GM19468 (cell line): Measurements from ENCODE around the gene RAD23A.
"Not testable (repeated sequence)": the region's sequence is repeated elsewhere in the genome, so short reads cannot be mapped to it uniquely, and the experiment has no call there.

ENCODE experiments used
- ATAC-seq: cut with Tn5 transposase; IDR thresholded peaks from one replicate; pipeline ENCODE4 v1.9.1; 2021; ENCODE audit warnings: mild to moderate bottlenecking, moderate library complexity, moderate number of reproducible peaks; ENCODE audit not compliant: unreplicated experiment; ENCODE audit errors: extremely low read depth

RAD23A gene

DNA sequence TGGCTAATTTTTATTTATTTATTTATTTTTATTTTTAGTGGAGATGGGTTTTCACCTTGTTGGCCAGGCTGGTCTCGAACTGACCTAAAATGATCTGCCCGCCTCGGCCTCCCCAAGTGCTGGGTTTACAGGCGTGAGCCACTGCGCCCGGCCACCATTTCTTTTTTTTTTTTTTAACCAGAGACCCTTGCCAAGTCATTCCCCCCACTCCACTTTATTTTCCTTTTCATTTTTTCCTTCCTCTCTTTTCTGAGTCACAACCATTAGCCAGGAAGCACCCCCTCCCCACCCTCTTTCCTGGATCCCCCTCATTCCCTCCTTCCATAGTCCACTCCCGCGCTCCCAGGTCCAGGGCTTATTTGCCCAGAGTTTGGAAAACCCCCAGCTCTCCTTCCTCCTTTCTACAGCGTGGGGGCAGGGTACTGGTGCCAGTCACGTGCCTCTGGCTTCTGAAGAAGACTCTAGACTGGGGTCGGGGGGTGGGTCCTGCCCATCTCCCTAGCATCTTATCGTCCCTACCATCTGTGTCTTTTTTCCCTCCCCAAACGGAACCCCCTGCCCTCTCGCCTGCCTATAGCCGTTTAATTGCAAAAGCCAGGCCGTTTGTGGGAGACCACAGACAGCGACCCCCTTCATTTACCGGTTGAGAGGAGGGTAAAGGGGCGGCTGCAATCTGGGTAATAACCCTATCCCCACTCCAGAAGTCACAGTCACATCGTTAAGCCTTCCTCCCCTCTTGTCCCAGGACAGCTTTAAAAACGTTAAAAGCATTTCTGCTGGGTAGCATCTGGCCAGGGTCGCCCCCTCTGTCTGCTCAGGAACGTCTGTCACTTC, 8.4 kb upstream of the RAD23A start:
- no peak for ATAC-seq

DNA sequence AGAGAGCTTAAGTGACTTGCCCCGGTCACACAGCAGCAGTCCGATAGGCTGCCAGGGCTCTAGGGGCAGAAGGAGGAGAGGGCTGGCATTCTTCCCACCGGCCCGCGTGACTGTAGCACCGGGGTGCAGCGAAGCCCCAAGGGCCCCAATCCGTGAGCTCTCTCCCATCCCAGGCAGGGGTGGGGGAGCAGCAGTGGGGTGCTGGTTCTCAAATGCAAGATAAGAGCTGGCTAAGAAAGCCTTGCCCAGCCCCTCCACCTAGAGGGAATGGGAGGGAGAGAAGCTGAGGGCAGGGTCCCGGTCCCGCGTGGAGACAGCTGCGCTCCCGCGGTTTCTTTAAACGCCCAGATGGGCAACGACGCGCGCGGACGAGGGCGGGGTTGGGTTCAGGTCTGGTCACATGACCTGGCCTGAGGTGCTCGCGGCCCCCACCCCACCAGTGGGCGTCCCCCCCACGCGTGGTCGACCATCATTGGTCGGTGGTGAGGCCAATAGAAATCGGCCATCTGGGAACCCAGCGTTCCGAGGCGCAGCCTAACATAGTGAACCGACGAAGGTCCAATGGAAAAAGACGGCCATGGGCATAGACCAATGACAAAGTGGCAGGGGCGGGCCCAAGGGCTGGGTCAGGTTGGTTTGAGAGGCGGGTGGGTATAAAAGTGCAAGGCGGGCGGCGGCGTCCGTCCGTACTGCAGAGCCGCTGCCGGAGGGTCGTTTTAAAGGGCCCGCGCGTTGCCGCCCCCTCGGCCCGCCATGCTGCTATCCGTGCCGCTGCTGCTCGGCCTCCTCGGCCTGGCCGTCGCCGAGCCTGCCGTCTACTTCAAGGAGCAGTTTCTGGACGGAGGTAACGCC, 7.5 kb upstream of the RAD23A start, which contains the start of gene CALR:
TSS of gene CALR (plus strand) at position 683 of the 852 bp plus-strand sequence. CDS start at position 754, 71 bp downstream.
- peak; percentile 72 for ATAC-seq

DNA sequence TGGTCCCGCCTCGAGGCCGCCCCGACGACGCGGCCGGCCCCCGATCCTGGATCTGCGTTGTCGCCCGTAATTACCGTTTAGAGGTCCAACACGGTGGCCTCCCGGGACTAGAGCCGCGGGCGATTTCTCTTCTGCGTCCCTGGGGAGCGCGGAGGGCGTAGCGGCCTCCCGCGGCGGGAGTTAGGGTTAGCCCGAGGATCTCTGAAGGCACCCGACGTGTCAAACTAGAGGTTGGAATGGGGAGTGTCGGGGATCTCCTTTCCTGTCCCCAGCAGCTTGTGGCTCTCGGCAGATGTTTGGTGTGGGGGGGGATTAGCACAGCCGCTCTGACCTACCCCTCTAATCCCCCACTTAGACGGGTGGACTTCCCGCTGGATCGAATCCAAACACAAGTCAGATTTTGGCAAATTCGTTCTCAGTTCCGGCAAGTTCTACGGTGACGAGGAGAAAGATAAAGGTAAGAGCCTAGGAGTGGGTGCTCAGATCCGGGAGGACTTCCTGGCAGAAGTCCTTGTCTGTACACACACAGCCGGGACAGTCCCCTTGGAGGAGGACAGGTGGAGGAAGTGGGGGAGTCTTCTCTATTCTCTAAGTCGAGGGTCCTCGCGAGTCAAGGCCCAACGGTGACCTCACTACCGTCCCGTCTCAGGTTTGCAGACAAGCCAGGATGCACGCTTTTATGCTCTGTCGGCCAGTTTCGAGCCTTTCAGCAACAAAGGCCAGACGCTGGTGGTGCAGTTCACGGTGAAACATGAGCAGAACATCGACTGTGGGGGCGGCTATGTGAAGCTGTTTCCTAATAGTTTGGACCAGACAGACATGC, 6.7 kb upstream of the RAD23A start:
- ATAC-seq, result no peak

DNA sequence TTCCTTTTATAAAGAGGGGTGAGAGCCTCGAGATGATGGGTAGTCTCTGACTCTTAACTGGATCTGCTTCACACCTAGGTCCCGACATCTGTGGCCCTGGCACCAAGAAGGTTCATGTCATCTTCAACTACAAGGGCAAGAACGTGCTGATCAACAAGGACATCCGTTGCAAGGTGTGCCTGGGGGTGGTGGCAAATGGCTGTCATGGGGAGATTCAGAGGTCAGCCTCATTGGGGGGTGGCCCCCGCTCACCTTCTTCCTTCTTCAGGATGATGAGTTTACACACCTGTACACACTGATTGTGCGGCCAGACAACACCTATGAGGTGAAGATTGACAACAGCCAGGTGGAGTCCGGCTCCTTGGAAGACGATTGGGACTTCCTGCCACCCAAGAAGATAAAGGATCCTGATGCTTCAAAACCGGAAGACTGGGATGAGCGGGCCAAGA, 5.7 kb upstream of the RAD23A start:
- no peak for ATAC-seq

DNA sequence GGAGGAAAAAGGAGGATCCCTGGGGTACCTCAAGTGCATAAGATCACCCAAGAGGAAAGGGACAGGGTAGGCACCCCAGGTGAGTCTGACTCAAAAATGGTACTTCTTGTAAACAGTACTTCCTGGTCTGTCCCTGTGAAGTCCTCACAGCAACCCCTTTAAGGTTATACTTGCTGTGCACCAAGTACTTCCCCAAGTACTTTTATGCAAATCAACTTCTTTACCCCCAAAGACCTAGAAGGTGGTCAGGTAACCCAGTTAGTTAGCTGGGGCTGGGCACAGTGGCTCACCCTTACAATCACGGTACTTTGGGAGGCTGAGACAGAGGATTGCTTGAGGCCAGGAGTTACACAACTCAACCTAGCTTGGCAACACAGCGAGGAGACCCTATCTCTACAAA, 4.8 kb upstream of the RAD23A start:
- ATAC-seq, result no peak

DNA sequence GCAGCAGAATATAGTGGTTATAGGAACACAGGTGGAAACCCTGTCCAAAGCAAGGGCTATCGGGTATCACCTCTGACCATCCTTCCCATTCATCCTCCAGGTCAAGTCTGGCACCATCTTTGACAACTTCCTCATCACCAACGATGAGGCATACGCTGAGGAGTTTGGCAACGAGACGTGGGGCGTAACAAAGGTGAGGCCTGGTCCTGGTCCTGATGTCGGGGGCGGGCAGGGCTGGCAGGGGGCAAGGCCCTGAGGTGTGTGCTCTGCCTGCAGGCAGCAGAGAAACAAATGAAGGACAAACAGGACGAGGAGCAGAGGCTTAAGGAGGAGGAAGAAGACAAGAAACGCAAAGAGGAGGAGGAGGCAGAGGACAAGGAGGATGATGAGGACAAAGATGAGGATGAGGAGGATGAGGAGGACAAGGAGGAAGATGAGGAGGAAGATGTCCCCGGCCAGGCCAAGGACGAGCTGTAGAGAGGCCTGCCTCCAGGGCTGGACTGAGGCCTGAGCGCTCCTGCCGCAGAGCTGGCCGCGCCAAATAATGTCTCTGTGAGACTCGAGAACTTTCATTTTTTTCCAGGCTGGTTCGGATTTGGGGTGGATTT, 2.1 kb upstream of the RAD23A start:
- ATAC-seq, result no peak

DNA sequence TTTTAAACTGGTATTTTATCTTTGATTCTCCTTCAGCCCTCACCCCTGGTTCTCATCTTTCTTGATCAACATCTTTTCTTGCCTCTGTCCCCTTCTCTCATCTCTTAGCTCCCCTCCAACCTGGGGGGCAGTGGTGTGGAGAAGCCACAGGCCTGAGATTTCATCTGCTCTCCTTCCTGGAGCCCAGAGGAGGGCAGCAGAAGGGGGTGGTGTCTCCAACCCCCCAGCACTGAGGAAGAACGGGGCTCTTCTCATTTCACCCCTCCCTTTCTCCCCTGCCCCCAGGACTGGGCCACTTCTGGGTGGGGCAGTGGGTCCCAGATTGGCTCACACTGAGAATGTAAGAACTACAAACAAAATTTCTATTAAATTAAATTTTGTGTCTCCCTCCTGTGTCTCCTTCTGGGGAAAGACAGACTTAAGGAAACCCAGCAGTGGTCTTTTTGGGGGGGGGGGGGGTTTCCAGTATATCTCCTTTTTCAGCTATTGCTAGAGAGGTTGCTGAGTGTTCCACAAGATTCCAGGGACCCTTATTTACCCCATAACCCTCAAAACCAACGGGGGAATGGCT, 1.5 kb upstream of the RAD23A start:
- ATAC-seq, result no peak

DNA sequence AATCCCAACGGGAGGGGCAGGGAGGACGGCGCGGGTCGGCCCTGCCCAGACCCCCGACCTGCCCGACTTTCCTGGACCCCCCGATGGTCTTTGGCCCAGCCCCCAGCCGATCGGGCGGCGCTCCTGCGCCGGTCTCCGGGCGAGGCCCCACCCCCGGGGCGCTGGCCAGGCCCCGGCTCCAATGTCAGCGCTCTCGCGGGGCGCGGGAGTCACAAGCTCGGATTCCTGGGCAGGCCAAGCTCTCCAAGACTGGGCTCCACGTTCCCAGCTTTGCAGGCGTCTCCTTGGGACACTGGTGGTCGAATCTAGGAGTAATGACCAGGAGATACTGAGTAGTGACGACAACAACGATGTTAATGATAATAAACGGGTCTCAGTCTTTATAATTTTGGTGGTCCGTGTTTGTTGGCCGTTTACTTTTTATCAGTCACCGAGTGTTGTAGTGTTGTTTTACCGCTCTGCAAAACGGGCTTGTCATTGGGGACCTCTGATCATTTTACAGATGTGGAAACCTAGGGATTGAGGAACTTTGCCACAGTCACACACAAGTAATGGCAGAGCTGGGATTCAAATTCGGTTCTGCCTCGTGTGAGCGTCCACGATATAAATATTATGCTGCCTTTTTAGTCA, 545 bp downstream of the RAD23A start:
- no peak for ATAC-seq

DNA sequence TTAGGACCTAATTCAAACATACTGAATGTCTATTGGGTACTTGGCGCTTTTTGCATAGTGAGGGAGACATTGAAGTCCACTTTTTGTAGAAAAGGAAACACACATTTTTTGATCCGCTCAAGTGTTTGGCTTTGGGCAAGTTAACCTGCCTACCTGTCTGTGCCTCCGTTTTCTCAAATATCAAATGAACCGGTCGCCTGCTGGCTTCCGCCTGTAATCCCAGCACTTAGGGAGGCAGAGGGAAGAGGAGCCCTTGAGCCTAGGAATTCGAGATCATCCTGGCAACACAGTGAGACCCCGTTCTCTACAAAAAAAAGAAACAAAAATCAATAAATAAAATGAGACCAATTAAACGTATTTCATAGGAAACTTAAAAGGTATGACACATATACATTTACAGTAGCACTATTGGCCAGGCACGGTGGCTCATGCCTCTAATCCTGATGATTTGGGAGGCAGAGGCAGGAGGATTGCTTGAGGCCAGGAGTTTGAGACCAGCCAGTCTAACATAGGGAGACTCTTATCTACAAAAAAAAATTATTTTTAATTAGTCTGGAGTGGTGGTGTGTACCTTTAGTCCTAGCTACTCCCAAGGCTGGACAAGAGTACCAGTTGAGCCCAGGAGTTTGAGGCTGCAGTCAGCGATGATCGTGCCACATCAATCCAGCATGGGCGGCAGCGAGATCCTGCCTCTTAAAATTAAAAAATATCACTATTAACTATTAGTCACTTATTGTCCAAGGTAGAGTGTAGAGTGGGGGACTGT, 1.3 kb downstream of the RAD23A start:
- no peak for ATAC-seq

DNA sequence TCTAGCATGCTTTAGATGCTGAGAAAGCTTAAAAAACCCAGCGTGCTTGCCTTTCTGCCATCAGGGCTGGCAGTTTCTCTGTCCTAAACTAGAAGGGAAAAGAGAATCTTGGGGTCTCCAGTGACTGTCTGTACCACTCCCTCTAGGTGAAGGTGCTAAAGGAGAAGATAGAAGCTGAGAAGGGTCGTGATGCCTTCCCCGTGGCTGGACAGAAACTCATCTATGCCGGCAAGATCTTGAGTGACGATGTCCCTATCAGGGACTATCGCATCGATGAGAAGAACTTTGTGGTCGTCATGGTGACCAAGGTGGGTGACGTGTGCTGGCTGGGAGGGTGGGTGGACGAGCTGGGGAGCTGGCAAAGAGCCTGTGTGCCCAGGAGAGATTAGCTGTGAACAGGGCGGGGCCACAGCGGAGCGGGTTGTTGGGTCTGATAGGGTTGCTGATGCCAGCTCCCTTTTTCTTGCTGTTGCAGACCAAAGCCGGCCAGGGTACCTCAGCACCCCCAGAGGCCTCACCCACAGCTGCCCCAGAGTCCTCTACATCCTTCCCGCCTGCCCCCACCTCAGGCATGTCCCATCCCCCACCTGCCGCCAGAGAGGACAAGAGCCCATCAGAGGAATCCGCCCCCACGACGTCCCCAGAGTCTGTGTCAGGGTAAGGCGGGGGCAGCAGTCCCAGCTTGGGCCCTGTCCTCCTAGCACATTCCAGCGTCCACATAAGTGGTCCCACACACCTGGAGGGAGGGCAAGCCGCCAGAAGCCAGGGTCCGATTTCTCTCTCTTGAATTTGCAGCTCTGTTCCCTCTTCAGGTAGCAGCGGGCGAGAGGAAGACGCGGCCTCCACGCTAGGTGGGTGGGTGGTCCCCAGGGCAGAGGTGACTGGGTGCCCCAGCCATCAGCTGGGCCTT, 2.3 kb downstream of the RAD23A start:
- ATAC-seq, result no peak

DNA sequence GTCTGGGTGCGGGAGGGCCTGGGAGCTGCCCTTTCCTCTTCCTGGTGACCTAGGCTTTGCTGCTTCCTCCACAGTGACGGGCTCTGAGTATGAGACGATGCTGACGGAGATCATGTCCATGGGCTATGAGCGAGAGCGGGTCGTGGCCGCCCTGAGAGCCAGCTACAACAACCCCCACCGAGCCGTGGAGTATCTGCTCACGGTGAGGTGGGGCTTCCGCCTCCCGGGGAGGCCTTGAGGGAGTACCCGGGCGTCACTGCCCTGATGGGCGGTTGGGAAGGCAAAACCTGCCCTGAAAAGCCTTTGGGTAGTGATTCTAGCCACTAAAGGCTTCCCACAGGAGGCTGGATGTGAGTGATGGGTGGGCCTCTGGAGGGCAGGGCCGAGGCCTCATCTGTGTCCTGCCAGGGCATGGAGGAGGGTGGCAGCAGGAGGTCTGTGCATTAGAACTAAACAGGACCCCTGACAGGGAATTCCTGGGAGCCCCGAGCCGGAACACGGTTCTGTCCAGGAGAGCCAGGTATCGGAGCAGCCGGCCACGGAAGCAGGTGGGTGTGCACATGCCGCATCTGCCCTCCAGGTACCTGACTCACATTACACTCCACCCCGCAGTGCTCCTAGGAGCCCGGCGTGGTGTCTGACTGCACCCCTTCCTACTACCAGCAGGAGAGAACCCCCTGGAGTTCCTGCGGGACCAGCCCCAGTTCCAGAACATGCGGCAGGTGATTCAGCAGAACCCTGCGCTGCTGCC, 3.1 kb downstream of the RAD23A start:
- no peak for ATAC-seq

DNA sequence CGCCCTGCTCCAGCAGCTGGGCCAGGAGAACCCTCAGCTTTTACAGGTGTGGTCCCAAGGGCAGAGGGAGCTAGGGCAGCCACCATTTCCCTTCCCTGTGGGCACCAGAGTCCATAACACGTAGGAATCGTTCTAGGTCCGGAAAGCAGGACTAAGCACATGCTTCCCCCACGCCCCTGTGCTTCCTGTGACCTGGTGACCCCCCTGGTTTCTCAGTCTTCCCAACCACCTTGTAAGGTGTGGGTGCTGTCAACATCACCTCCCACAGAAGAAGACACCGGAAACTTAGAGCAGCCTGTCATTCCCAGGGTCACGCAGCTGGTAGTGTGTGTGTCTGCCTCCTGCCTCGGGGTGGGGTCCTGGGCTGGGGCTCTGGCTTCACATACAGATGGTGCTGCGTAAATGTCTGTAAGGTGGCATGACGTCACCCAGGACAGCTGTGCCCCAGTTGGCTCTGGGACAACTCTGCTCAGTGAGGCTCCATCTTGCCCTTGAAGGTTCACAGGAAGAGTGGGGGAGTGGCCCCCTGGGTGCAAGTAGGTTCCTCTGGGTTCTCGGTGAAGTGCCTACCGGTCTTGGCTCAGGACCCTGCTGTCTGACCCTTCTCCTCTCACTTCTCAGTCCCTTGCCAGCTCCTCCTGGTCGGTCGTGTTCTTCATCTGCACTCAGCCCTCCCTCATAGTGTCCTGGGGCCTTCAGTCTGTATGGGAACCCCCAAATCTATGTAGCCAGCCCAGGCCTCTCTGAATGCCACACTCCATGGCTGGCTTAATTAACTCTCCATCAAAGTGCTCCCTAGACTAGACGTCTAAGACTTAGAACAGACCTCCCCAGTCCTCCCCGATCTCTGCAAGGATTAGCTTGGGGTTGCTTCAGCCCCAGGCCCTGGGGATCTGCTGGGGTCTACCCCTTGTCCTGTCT, 4.0 kb downstream of the RAD23A start:
- no peak for ATAC-seq

DNA sequence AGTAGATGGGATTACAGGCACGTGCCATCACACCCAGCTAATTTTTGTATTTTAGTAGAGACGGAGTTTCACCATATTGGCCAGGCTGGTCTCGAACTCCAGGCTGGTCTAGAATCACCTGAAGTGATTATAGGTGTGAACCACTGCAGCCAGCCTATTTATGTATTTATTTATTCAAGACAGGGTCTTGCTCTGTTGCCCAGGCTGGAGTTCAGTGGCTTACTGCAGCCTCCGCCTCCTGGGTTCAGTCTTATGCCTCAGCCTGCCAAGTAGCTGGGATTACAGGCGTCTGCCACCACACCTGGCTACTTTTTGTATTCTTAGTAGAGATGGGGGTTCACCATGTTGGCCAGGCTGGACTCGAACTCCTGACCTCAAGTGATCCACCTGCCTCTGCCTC, 6.4 kb downstream of the RAD23A start:
- not testable (repeated sequence) for ATAC-seq

DNA sequence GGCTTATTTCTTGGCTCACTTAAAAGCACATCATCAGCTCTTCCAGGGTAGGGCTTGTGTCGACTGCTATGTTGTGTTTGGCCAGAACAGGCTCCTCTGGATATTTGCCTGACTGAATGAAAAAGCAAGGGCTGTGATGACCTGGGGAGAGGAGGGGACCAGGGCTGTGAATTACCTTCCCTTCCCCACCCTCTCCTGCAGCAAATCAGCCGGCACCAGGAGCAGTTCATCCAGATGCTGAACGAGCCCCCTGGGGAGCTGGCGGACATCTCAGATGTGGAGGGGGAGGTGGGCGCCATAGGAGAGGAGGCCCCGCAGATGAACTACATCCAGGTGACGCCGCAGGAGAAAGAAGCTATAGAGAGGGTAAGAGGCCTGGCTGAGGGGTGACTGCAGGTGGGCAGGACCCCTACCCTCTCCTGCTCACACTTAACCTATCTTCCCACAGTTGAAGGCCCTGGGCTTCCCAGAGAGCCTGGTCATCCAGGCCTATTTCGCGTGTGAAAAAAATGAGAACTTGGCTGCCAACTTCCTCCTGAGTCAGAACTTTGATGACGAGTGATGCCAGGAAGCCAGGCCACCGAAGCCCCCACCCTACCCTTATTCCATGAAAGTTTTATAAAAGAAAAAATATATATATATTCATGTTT, 7.0 kb downstream of the RAD23A start:
- ATAC-seq, result no peak

DNA sequence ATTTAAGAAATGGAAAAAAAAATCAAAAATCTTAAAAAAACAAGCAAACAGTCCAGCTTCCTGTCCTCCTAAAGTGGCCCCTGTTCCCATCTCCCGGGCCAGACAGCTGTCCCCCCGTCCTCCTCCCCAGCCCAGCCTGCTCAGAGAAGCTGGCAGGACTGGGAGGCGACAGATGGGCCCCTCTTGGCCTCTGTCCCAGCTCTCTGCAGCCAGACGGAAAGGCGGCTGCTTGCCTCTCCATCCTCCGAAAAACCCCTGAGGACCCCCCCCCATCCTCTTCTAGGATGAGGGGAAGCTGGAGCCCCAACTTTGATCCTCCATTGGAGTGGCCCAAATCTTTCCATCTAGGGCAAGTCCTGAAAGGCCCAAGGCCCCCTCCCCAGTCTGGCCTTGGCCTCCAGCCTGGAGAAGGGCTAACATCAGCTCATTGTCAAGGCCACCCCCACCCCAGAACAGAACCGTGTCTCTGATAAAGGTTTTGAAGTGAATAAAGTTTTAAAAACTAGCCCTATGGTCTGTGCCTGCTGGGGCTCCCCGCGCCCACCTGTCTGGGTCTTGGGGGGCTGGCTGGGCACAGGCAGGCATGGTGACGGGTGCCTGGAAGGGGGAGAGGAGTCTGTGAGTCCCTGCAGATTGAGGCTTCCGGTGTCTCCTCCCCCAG, 7.6 kb downstream of the RAD23A start:
- ATAC-seq, result no peak
